SK-N-SH (cell line): ENCODE results near the gene PSMG3. TPM values are rescaled to one million over a fixed set of nuclear protein-coding genes. Genes with fewer than 3 reads are reported as not detected.

Experiments used
- CTCF ChIA-PET: fragments of 300-600, 350-600 bp; formaldehyde crosslinking; extraction: SDS; loops from one replicate; lab custom pipeline; 2021; lab: Yijun Ruan, JAX
- POLR2A ChIA-PET: fragments of 350-600 bp; sonication (Branson Sonifier 250); formaldehyde crosslinking; extraction: SDS; loops from one replicate; lab custom pipeline; 2020; ENCODE audit warnings: antibody characterized with exemption, inconsistent platforms; lab: Yijun Ruan, JAX
- DNase-seq: peaks from one replicate; pipeline ENCODE4 v3.0.0; 2012
- H2AFZ ChIP-seq: fragments of 200-600 bp; sonication (generic); 2 replicates; pipeline ENCODE4 v1.8.1; 2016; ENCODE audit warnings: antibody characterized with exemption, mild to moderate bottlenecking, low read depth
- H3F3A ChIP-seq: fragments of 200-600 bp; sonication (generic); replicated peaks from 2 replicates; pipeline ENCODE3; 2016; ENCODE audit warnings: antibody characterized with exemption, mild to moderate bottlenecking; ENCODE audit not compliant: insufficient read depth
- H3K27ac ChIP-seq, 2 experiments: fragments of 200-500 bp in 1 of 2; fragments of 200-600 bp in 1 of 2; sonication (Bioruptor generic) in 1 of 2; sonication (generic), shearing (Covaris generic) in 1 of 2; 2 replicates each; pipeline versions ENCODE4 v1.5.1 to v1.6.1; 2014 to 2016; ENCODE audit warnings: low read depth in 2 of 2, inconsistent platforms in 1 of 2, low read length in 1 of 2, mild to moderate bottlenecking in 1 of 2, mixed read lengths in 1 of 2
- H3K27me3 ChIP-seq: fragments of 200-600 bp; sonication (generic), shearing (Covaris generic); 2 replicates; pipeline ENCODE4 v1.6.1; 2016; ENCODE audit warnings: mixed run types; ENCODE audit not compliant: insufficient read depth
- H3K36me3 ChIP-seq, 2 experiments: fragments of 200-500 bp in 1 of 2; fragments of 200-600 bp in 1 of 2; sonication (Bioruptor generic) in 1 of 2; sonication (generic) in 1 of 2; replicated peaks in 1 of 2; 2 replicates each; pipeline versions ENCODE3 to v1.5.1; 2014 to 2016; ENCODE audit warnings: low read length in 1 of 2, mild to moderate bottlenecking in 1 of 2; ENCODE audit not compliant: insufficient read depth in 2 of 2, control insufficient read depth in 1 of 2
- H3K4me1 ChIP-seq, 2 experiments: fragments of 200-500 bp in 1 of 2; fragments of 200-600 bp in 1 of 2; sonication (Bioruptor generic) in 1 of 2; sonication (generic), shearing (Covaris generic) in 1 of 2; 2 replicates each; pipeline versions ENCODE4 v1.5.1 to v1.6.1; 2014 to 2016; ENCODE audit warnings: low read depth in 1 of 2, low read length in 1 of 2, mixed run types in 1 of 2; ENCODE audit not compliant: insufficient read depth in 2 of 2, control insufficient read depth in 1 of 2
- H3K4me2 ChIP-seq: fragments of 200-600 bp; sonication (generic), shearing (Covaris generic); 2 replicates; pipeline ENCODE4 v1.6.1; 2017; ENCODE audit warnings: mixed run types
- H3K4me3 ChIP-seq, 2 experiments: fragments of 200-500 bp in 1 of 2; fragments of 200-600 bp in 1 of 2; sonication (Bioruptor generic) in 1 of 2; sonication (generic), shearing (Covaris generic) in 1 of 2; 2 replicates each; pipeline versions ENCODE4 v1.5.1 to v1.8.1; 2014 to 2016; ENCODE audit warnings: low read depth in 2 of 2, inconsistent platforms in 1 of 2, low read length in 1 of 2, mild to moderate bottlenecking in 1 of 2, mixed read lengths in 1 of 2, moderate library complexity in 1 of 2
- H3K79me2 ChIP-seq: fragments of 200-600 bp; sonication (generic); 2 replicates; pipeline ENCODE4 v1.8.1; 2017; ENCODE audit warnings: mild to moderate bottlenecking; ENCODE audit not compliant: insufficient read depth
- H3K9ac ChIP-seq: fragments of 200-600 bp; sonication (generic); 2 replicates; pipeline ENCODE4 v1.6.1; 2017; ENCODE audit warnings: mixed run types
- H3K9me2 ChIP-seq: fragments of 200-600 bp; sonication (generic); 2 replicates; pipeline ENCODE4 v1.6.1; 2017; ENCODE audit warnings: mixed run types
- H3K9me3 ChIP-seq: fragments of 200-600 bp; sonication (generic); 2 replicates; pipeline ENCODE4 v1.6.1; 2017; ENCODE audit warnings: mixed run types, mild to moderate bottlenecking, moderate library complexity
- H4K20me1 ChIP-seq: fragments of 200-600 bp; sonication (generic); 2 replicates; pipeline ENCODE4 v1.6.1; 2017; ENCODE audit warnings: mild to moderate bottlenecking, mixed run types; ENCODE audit not compliant: insufficient read depth
- ELF1 ChIP-seq: IDR thresholded peaks from 2 replicates; pipeline ENCODE4 v1.4.0; 2012
- EP300 ChIP-seq, 2 experiments: IDR thresholded peaks; 2 replicates each; pipeline versions ENCODE4 v1.4.0 to v1.6.1; 2012; ENCODE audit warnings: borderline replicate concordance in 1 of 2, low read depth in 1 of 2, low read length in 1 of 2
- FOSL2 ChIP-seq: IDR thresholded peaks from 2 replicates; pipeline ENCODE4 v1.4.0; 2012; ENCODE audit warnings: low read depth, mild to moderate bottlenecking, moderate library complexity, borderline replicate concordance
- GATA2 ChIP-seq: sonication (generic); formaldehyde crosslinking; IDR thresholded peaks from 2 replicates; pipeline ENCODE4 v1.5.0; 2020; ENCODE audit warnings: mild to moderate bottlenecking, missing genetic modification reagents
- MAX ChIP-seq: IDR thresholded peaks from 2 replicates; pipeline ENCODE4 v1.4.0; 2012; ENCODE audit warnings: low read depth
- MEF2A ChIP-seq: IDR thresholded peaks from 2 replicates; pipeline ENCODE4 v1.4.0; 2012; ENCODE audit warnings: low read depth, borderline replicate concordance
- NFIC ChIP-seq: IDR thresholded peaks from 2 replicates; pipeline ENCODE4 v1.4.0; 2012; ENCODE audit warnings: borderline replicate concordance
- RCOR1 ChIP-seq: fragments of 150-350 bp; IDR thresholded peaks from 2 replicates; pipeline ENCODE4 v1.6.1; 2017; ENCODE audit warnings: antibody characterized with exemption, low read length
- RXRA ChIP-seq: IDR thresholded peaks from 2 replicates; pipeline ENCODE4 v1.4.0; 2012; ENCODE audit warnings: low read depth, mild to moderate bottlenecking, borderline replicate concordance
- TCF12 ChIP-seq: IDR thresholded peaks from 2 replicates; pipeline ENCODE4 v1.4.0; 2012
- WGBS: methylation state at CpG from one replicate; pipeline ENCODE4 v1.1.6; 2017; ENCODE audit warnings: low lambda C conversion rate; 5-methylcytosine and 5-hydroxymethylcytosine counted together
- polyA plus RNA-seq, 3 experiments: library from polyadenylated mRNA; depleted of rRNA; stranded (reverse); fragments of >200 nt; gene quantifications; 2 replicates each; pipeline ENCODE4 v1.2.3, GENCODE V29; 2012
- TF ChIP-seq, protein P1 (sequence below): IDR thresholded peaks from 2 replicates; pipeline ENCODE4; 2012
- TF ChIP-seq, protein P2 (sequence below): fragments of 150-350 bp; IDR thresholded peaks from 2 replicates; pipeline ENCODE4 v1.6.1; 2017; ENCODE audit warnings: antibody characterized with exemption, low read length, low read depth, borderline replicate concordance

The PSMG3 gene
- polyA plus RNA-seq, 1 of the 3 experiments (the other 2 are of a cell fraction), result 109 TPM

DNA sequence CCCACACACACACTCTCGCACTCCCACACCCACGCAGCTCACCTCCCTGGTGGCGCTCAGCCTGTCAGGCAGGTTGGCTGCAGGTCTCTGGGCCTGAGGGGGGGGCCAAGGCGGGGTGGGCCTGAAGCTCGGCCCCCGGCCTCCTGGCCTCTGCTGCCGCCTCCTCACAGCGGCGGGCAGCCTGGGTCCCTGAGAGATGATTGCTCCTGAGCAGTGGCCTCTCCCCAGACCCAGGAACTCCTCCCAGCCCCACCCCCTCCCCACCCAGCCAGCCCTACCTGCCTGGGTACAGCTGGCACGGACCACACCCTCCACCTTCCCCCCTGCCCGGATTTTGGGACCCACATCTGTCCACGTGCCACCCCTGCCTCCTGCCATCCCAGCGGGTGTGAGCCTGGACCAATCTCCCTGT lies 9.2 kb downstream of the PSMG3 start:
- H3K4me2 ChIP-seq, result no peak overlapping the region
- no peaks in the 10 kb centered on the region for H4K20me1 ChIP-seq
- no peaks in the 10 kb centered on the region for H3K27me3 ChIP-seq
- H3K9me3 ChIP-seq, result no peaks in the 10 kb centered on the region
- H3K79me2 ChIP-seq, result no peaks in the 10 kb centered on the region
- H3F3A ChIP-seq, result no peaks in the 10 kb centered on the region
- peak; percentile 37 for DNase-seq
- H3K9me2 ChIP-seq, result no peaks in the 10 kb centered on the region
- H3K4me3 ChIP-seq, result no peak overlapping the region
- H3K27ac ChIP-seq, result no peak overlapping the region
- WGBS, result 82% methylated on average over 11 of the region's 13 CpGs
- ChIA-PET CTCF (interaction anchor here (0.6 to 1.5 kb wide), 3 partner anchors 9 to 86 kb away, joined by 3 read pairs; partner anchors contain the start of gene PSMG3), POLR2A (no interaction called here)
- H2AFZ ChIP-seq, result no peak overlapping the region
- TF ChIP-seq, protein P1, sequence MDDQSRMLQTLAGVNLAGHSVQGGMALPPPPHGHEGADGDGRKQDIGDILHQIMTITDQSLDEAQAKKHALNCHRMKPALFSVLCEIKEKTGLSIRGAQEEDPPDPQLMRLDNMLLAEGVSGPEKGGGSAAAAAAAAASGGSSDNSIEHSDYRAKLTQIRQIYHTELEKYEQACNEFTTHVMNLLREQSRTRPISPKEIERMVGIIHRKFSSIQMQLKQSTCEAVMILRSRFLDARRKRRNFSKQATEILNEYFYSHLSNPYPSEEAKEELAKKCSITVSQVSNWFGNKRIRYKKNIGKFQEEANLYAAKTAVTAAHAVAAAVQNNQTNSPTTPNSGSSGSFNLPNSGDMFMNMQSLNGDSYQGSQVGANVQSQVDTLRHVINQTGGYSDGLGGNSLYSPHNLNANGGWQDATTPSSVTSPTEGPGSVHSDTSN, result no peak
- no peak for TF ChIP-seq NFIC
- TF ChIP-seq RXRA, result no peak
- no peak for TF ChIP-seq EP300 (IDR thresholded peaks at IDR 0.05; ENCODE audit: borderline replicate concordance in 1 of 2, low read depth in 1 of 2, low read length in 1 of 2)
- no peak for TF ChIP-seq MEF2A
- TF ChIP-seq, protein P2, sequence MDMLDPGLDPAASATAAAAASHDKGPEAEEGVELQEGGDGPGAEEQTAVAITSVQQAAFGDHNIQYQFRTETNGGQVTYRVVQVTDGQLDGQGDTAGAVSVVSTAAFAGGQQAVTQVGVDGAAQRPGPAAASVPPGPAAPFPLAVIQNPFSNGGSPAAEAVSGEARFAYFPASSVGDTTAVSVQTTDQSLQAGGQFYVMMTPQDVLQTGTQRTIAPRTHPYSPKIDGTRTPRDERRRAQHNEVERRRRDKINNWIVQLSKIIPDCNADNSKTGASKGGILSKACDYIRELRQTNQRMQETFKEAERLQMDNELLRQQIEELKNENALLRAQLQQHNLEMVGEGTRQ, result no peak
- TF ChIP-seq ELF1, result no peak
- no peak for TF ChIP-seq RCOR1
- TF ChIP-seq MAX, result no peak
- H3K4me1 ChIP-seq, result peaks cover 6 to 7% of the 10 kb centered on the region in 2 experiments; a peak in 3 of 4 replicates
- H3K36me3 ChIP-seq, result no peaks in the 10 kb centered on the region
- H3K9ac ChIP-seq, result no peak overlapping the region

GRCh38 chr7:1559626-1560590 lies 9.9 kb downstream of the PSMG3 start:
- Histone ChIP-seq H3K27ac (no peak overlapping the region), H3K9me3 (no peaks in the 10 kb centered on the region), H3K9me2 (no peaks in the 10 kb centered on the region), H3K79me2 (no peaks in the 10 kb centered on the region), H3K36me3 (no peaks in the 10 kb centered on the region), H3K27me3 (no peaks in the 10 kb centered on the region), H3K4me3 (no peak overlapping the region), H3K4me1 (peaks cover 14% of the 10 kb centered on the region in 2 experiments; a peak in 3 of 4 replicates), H3F3A (no peaks in the 10 kb centered on the region), H2AFZ (no peak overlapping the region), H3K9ac (no peak overlapping the region), H3K4me2 (no peak overlapping the region), H4K20me1 (no peaks in the 10 kb centered on the region)
- TF ChIP-seq FOSL2, result no peak
- TF ChIP-seq GATA2, result no peak
- TF ChIP-seq TCF12, result no peak
- ChIA-PET POLR2A (no interaction called here), CTCF (interaction anchor here (0.6 to 1.5 kb wide), 5 partner anchors 10 to 86 kb away, joined by 3 to 4 read pairs (median 3); partner anchors contain the start of gene PSMG3)
- peak; percentile 49 for DNase-seq
- 78% methylated on average over 13 of the region's 28 CpGs for WGBS
